GM21619 (cell line): ENCODE measurements around the gene SLC36A3.
"Not testable (repeated sequence)": the region's sequence is repeated elsewhere in the genome, so short reads cannot be mapped to it uniquely, and the experiment has no call there.

Source experiments
- ATAC-seq: cut with Tn5 transposase; IDR thresholded peaks from one replicate; pipeline ENCODE4 v1.9.1; 2021; ENCODE audit not compliant: unreplicated experiment

Gene SLC36A3

DNA sequence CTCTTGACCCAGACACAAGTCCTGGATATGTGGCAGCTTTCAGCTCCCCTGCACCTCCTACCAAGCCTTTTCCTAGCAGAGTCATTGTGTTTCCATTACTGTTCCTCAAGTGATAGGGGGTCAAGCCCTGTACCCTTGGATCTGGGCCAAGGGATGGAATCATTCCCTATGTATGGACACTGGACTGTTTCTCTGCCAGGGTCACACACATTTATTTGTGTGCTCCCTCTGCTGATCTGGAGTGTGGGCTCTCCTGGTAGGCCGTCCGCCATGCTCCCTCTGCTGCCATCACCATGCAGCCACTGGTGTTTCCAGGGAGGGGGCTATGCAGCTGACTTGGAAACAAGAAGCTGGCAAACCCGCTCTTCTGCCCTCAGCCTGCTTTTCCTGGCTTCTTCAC, 41.0 kb downstream of the SLC36A3 start:
- ATAC-seq, result no peak

- no peak for ATAC-seq
These were observed 43.6 kb downstream of the SLC36A3 start for GRCh38 chr5:151259931-151260330.

- ATAC-seq, result no peak
These were observed 44.8 kb downstream of the SLC36A3 start for GRCh38 chr5:151258816-151259215.

GRCh38 chr5:151258201-151258611, 45.4 kb downstream of the SLC36A3 start:
- no peak for ATAC-seq

DNA sequence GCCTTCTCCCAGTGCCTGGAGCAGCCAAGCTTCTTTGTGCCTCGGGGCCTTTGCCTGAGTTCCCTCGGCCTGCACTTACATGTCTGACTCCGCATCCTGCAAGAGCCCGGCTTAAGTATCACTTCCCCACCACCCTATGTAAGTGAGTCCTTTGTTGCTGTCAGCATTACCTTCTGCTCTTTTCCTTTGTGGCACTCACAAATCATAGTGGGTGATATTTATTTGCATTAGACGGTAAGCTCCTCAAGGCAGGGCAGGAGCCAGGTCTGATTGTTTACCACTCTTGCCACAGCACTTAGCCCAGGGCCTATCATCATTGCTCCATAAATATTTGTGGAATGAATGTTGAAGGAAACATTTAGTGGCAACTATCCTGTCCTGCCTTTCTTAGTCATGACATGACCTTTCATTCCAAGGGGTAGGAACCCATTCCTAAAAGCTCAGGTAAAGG, 45.8 kb downstream of the SLC36A3 start:
- ATAC-seq, result peak; percentile 27

GRCh38 chr5:151255621-151256286, 47.8 kb downstream of the SLC36A3 start:
- ATAC-seq, result peak; percentile 34

DNA sequence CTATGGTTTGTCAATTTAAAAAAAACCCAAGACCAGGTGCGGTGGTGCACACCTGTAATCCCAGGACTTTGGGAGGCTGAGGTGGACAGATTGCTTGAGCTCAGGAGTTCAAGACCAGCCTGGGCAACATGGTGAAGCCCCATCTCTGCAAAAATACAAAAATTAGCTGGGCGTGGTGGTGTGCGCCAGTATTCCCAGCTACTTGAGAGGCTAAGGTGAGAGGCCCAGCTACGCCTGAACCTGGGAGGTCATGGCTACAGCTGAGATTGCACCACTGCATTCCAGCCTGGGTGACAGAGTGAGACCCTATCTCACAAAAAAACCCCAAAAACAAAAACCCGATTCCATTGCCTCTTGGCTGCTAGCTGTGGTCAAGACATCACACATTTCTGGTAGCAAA, 48.6 kb downstream of the SLC36A3 start:
- not testable (repeated sequence) for ATAC-seq

DNA sequence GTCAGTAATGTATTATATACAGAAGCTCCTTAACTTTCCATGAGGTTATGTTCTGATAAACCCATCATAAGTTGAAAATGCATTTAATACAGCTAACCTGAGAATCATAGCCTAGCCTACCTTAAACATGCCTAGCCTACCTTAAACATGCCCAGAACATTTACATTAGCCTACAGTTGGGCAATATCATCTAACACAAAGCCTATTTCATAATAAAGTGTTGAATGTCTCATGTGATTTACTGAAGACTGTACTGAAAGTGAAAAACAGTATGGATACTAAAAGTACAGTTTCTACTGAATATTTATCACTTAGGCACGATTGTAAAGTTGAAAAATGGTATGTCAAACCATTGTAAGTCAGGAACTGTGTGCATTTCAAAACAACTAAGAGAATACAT, 49.0 kb downstream of the SLC36A3 start:
- ATAC-seq, result no peak

DNA sequence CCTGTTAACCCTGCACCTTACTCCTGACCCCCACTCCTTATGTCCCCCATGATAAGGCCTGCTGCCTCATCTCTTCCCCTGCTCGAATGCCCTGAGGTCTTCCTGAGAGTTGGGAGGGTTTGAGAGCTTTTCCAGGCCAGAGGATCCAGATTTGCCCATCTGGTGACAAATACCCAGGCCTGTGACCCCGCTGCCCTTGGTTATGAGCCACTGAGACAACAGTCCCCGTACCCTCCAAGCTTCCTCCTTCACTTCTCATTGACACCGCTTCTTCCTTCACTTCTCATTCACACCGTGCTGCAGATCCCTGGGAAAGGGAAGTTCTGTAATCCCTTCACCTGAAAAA, 50.0 kb downstream of the SLC36A3 start:
- no peak for ATAC-seq

DNA sequence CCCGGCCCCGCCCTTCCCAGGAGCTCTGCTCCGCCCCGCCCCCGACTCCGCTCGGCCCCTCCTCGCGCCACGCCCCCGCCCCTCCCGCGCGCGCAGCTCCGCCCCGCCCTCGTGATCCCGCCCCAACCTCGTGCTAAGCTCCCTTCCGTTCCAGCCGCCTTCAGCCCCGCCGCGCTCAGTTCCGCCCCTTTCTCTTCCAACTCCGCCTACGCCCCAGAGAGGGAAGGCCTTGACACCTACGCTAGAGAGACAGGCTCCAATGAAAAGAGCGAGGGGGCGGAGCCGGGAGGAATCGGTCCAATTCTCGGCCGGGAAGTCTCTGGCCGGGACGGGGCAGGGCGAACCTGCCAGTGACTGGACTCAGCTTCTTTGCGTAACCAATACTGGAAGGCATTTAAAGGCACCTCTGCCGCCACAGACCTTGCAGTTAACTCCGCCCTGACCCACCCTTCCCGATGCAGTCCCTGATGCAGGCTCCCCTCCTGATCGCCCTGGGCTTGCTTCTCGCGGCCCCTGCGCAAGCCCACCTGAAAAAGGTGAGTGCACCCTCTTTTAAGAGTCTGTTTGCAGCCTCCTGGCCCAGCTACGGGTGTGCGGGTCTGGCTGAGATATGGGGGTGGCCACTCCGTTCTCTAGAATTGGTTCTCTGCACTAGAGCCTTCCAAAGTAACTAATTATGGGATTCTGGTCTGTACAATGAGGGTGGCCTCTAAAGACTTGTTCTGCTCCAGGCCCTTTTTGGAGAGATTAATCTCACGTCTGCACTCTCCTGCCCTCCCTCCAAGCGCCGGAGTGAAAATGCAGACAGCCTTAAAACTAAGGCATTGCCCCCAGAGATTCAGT, 50.6 kb downstream of the SLC36A3 start, which contains the start of gene GM2A:
Gene GM2A, plus strand, starts transcription at position 424 of the 843 bp plus-strand sequence. Its CDS starts 32 bp downstream, at position 456.
- ATAC-seq, result peak; percentile 79

GRCh38 chr5:151251621-151252020, 51.9 kb downstream of the SLC36A3 start:
- no peak for ATAC-seq

GRCh38 chr5:151251001-151251551, 52.5 kb downstream of the SLC36A3 start:
- no peak for ATAC-seq

GRCh38 chr5:151250346-151251000, 53.1 kb downstream of the SLC36A3 start:
- ATAC-seq, result no peak

DNA sequence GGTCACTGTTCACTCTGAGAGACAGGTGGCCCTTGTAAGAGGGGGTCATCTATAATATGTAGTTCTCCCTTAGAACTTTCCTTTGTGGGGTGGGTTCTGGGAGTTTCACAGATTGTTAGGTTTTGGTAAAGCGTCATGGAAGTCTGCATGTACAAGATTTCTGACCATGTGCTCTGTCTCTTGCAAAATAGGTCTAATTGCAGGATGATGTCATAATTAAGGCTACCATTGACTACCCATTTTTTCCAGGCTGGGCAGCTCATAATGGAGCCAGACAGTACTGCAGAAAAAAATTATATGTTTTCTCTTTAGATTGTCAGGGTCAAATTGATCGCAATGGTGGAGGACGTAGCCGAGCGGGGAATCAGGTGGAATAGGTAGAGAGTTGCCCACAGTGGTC, 54.3 kb downstream of the SLC36A3 start:
- no peak for ATAC-seq

DNA sequence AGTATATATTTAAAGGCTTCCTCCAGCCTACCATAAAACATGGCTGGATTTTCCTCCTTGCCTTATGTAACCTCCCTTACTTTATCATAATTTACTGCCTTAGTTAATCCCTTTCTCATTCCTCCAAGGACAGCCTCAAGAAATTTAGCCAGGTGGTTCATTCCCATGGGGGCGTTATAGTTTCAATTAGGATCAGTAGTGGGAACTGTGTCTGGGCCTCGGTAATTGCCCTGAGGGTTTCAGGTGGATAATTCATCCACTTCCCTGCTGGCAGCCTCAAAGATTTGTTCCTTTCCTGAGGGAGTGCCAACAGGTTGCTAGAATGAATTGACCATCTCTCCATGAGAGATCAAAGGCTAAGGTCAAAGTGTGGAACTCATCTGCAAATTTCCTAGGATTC, 54.9 kb downstream of the SLC36A3 start:
- no peak for ATAC-seq

DNA sequence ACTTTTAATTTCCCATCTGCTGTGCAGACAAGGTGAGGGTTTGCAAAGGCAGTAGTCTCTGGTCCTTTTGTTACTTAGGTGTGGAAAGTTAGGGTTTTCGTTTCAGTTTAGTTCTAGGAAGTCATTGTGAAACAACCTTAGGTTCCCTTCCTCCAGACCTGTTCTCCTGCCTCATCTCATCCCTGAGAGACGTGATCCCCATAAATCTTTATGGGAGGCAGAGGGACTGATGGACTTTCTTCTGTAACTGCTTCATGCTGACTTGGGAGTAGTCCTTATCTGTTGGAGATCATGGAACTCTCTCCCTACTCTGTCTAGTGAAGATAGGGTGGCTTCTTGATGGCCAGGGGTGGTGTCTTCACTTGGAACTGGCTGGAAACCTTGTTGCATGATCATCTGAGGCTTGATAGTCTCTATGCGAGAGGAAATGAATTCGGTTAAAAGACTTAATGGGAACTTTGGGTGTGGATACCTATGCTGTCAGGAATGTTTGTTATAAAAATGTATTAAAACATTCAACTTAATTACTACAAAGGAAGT, 57.8 kb downstream of the SLC36A3 start:
- no peak for ATAC-seq

GRCh38 chr5:151244206-151244605, 59.4 kb downstream of the SLC36A3 start:
- ATAC-seq, result no peak

- no peak for ATAC-seq
These were observed 60.0 kb downstream of the SLC36A3 start for GRCh38 chr5:151243564-151243963.

DNA sequence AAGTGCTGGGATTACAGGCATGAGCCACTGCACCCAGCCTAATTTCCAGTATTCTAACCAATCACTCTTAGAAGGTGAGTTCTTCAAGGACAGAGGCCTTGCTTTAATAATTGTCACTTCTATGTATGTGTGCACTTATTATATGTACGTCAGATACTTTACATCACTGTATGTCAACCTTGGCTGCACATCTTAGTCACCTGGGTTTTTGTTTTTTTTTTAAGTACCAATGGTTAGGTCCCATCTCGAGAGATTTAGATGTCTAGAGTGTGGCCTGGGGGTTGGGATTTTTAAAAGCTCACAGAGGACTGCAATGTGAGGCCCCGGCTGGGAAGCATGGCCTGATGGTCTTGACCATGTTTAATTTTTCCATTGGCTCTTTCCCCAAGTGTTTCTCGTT, 60.4 kb downstream of the SLC36A3 start:
- no peak for ATAC-seq

DNA sequence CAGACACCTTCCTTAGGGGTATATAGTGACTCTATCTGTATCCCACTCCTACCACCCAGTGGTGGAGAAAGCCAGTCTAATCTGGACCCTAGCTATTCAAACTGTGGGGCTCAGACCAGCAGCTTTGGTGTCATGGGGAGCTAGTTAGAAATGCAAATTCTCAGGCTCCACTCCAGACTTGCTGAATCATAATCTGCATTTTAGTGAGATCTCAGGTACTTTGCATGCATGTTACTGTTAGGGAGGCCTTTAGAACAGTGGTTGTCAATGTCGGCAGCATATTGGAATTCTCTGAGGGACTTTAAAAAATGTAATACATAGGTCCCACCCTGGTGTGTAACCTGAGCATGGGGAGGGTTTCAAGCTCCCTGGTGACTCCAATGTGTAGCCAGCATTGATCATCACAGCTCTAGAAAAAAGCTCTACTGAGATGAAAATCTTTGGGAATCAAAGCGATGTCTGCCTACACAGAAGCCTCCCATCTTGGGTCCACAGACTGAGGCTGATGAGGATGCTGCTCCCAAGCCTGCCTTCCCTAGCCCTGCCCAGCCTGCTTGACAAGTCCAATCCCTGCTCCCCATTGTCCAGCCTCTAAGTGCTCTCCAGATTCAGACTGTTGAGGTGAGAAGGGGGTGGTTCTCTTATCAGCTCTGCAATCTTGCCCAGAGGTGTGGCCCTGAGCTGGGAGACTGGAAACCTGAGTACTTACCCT, 62.5 kb downstream of the SLC36A3 start:
- ATAC-seq, result peak; percentile 41
